A549 (cell line): ENCODE results near the gene CACNA1G.

Source experiments
- CEBPB ChIP-seq, 2 experiments: fragments of >200 bp in 1 of 2; sonication (Bioruptor Twin) in 1 of 2; formaldehyde crosslinking in 1 of 2; IDR thresholded peaks; 2 replicates each; pipeline ENCODE4 v1.6.1; 2012 to 2016
- CTCF ChIP-seq: fragments of >200 bp; sonication (Bioruptor Twin); formaldehyde crosslinking; IDR thresholded peaks from 3 replicates; pipeline ENCODE4 v1.5.1; 2016
- HDAC2 ChIP-seq: fragments of 200-600 bp; sonication (generic); IDR thresholded peaks from 2 replicates; pipeline ENCODE4 v1.6.1; 2016
- POLR2A ChIP-seq: IDR thresholded peaks from 2 replicates; pipeline ENCODE4 v1.6.1; 2012; ENCODE audit warnings: mild to moderate bottlenecking, low read length
- SMC3 ChIP-seq: fragments of >200 bp; sonication (Bioruptor Twin); formaldehyde crosslinking; IDR thresholded peaks from 3 replicates; pipeline ENCODE4 v1.6.1; 2018; ENCODE audit warnings: inconsistent platforms
- SREBF2 ChIP-seq: fragments of 450-650 bp; IDR thresholded peaks from 2 replicates; pipeline ENCODE4 v1.6.1; 2014; ENCODE audit warnings: mild to moderate bottlenecking, moderate library complexity

GRCh38 chr17:50641357-50641756 is 80.8 kb downstream of the CACNA1G start:
- TF ChIP-seq CTCF: no peak
- no peak for TF ChIP-seq CEBPB (IDR thresholded peaks at IDR 0.05)
- no peak for TF ChIP-seq SMC3
- TF ChIP-seq SREBF2: no peak
- TF ChIP-seq POLR2A: no peak
- no peak for TF ChIP-seq HDAC2
